22Rv1 (cell line): ENCODE measurements around the gene CPT1A.

Experiments
- CTCF ChIP-seq: fragments of 450-650 bp; IDR thresholded peaks from 2 replicates; pipeline ENCODE4 v1.5.1; 2017; ENCODE audit warnings: mild to moderate bottlenecking
- ZFX ChIP-seq: fragments of 450-650 bp; IDR thresholded peaks from 2 replicates; pipeline ENCODE4 v1.6.1; 2017; ENCODE audit warnings: antibody characterized with exemption, borderline replicate concordance

DNA sequence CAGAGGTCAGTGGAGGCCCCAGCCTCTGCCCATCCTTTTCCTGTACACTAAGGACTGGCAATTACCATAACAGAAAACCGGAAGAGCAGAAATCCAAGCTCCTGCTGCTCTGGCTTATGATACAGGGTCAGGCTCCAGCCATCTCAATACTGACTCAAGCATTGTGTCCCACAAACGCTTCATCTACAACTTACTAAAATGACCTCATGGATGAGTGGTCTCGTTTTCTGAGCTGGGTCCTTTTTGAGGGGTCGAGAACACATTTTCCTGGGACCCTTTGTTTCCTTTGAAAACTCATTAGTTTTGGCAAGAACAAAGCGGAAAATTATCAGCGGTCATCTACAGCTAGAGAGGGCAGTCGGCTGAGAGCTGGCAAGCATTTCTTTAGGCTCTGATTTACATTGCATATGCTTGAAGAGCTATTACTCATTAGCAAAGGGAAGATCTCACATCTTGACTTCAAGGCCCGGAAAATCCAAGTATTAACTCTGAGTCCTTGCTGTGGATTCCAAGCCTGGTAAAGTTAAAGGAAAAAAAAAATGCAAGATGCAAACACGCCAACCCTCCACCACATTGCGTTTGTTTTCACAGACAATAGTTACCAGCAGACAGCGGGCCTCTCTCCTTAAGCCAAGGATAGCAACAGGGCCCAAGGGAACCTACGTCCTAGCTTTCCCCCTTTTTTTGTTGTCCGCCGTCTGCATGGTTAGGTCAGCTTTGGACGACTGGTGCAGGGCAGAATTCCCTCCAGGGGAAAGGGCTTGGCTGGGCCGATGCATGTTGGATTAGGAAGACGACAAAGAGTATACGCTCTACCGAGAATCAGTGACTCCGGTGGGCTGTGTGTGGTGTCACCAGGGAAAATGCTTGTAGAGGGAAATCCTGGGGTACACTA is 92.2 kb downstream of the CPT1A start:
- TF ChIP-seq CTCF (no peak), ZFX (no peak)
